Kidney (tissue), 14 donors: Measurements from ENCODE around the gene CD109. TPM values are rescaled to one million over a fixed set of nuclear protein-coding genes. Genes with fewer than 3 reads are reported as not detected.

Source experiments
- DNase-seq, 5 donors: peaks; one replicate each; pipeline ENCODE4 v3.0.0-alpha.2; 2013 to 2020
- FAIRE-seq: peaks from 2 replicates; lab custom pipeline; 2012; peaks lifted over from hg19 to GRCh38; lab: Jason Lieb, UNC
- H3K27ac ChIP-seq, 2 donors: one replicate each; pipeline ENCODE4 v1.7.0; 2013; ENCODE audit warnings: low read depth in 2 of 2, low read length in 2 of 2, inconsistent platforms in 1 of 2
- H3K27me3 ChIP-seq: one replicate; pipeline ENCODE4 v1.7.1; 2013; ENCODE audit warnings: low read length, inconsistent platforms; ENCODE audit not compliant: control insufficient read depth, insufficient read depth
- H3K36me3 ChIP-seq, 3 donors: one replicate each; pipeline versions ENCODE4 v1.7.0 to v1.7.1; 2013; ENCODE audit warnings: low read length in 3 of 3, control low read depth in 1 of 3, inconsistent platforms in 1 of 3; ENCODE audit not compliant: insufficient read depth in 3 of 3, control insufficient read depth in 2 of 3
- H3K4me1 ChIP-seq, 3 donors: one replicate each; pipeline versions ENCODE4 v1.7.0 to v1.7.1; 2013; ENCODE audit warnings: low read length in 3 of 3, inconsistent platforms in 1 of 3, low read depth in 1 of 3; ENCODE audit not compliant: control insufficient read depth in 2 of 3, insufficient read depth in 2 of 3
- H3K4me3 ChIP-seq, 3 donors: one replicate each; pipeline versions ENCODE4 v1.7.0 to v1.8.1; 2013; ENCODE audit warnings: low read length in 3 of 3, control low read depth in 1 of 3, inconsistent platforms in 1 of 3
- H3K9ac ChIP-seq, 3 donors: one replicate each; pipeline versions ENCODE4 v1.7.0 to v1.7.1; 2013; ENCODE audit warnings: low read length in 3 of 3, control low read depth in 1 of 3, inconsistent platforms in 1 of 3
- H3K9me3 ChIP-seq, 3 donors: one replicate each; pipeline versions ENCODE4 v1.7.0 to v1.7.1; 2013; ENCODE audit warnings: low read length in 3 of 3, control low read depth in 1 of 3, inconsistent platforms in 1 of 3; ENCODE audit not compliant: control insufficient read depth in 2 of 3, insufficient read depth in 1 of 3
- CTCF ChIP-seq: IDR thresholded peaks from 3 replicates; pipeline ENCODE4 v1.5.1; 2012; ENCODE audit warnings: mild to moderate bottlenecking, moderate library complexity, borderline replicate concordance; ENCODE audit not compliant: insufficient read depth; ENCODE audit errors: extremely low read depth
- intact Hi-C: fragments of 100-400 bp; cut with DNase I; formaldehyde crosslinking; loops from one replicate; pipeline ENCODE4 v1.11.1; 2022
- polyA plus RNA-seq: library from polyadenylated mRNA; stranded (reverse); fragments of 350-450 nt; fragmentation: Illumina TruSeq; extraction: RNeasy Lipid Tissue Mini Kit (QIAGEN cat#74804); gene quantifications from one replicate; pipeline ENCODE4 v1.2.3, GENCODE V29; 2014; ENCODE audit warnings: low read depth, low replicate concordance; ENCODE audit not compliant: insufficient read depth
- total RNA-seq: library from RNA; stranded (reverse); fragmentation: NEBNext Ultra II Directional; extraction: Animal tissue kit (Norgen Biotek cat#: 25700); gene quantifications from one replicate; pipeline ENCODE4 v1.2.1, GENCODE V29; 2021
- donor health status: control.
- donor health status: control.
- donor health status: control.
- donor health status: control.
- donor health status: control.
- donor health status: DM: yes; HTN: yes; CAD: no.
- donor health status: Normal renal cell carcinoma (clear cell type).

CD109 gene
- total and polyA plus RNA-seq, 2 donors from 2014 or later: 3.7 to 19.0 TPM

DNA sequence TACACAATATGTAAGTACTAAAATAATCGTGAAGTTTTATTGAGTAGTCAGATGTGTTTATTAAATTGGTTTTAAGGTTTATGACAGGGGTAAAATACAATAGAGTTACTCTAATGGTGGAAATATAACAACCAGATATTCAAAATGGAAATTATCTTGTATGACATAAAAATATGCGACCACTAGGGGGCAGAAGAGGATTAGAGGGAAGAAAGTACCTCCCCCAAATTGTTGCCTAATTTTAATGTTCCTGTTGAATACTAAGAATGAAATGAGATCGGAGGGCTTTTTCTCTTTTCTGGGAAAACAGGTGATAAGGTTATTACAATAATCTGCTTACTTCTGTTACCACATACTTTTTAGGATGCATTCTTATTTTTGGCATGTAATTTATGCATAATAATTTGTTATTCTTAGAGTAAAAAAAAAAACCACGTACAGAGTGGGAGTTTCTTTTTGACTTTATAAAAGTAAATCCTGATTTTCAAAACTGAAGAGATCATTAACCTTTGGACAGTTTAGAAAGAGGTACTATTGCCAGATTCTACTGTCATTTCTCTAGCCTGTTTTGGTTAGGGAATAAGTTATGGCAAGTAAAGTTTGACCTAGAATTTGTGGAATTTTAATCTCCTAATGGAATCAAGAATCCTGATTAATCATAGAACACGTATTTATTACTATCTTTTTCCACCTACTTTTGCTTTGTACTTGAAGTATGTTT lies 159.2 kb downstream of the CD109 start:
- intact Hi-C loops: no loop called here
- Histone ChIP-seq H3K27me3 (no peaks in the 10 kb centered on the region), H3K9ac (no peak overlapping the region), H3K9me3 (no peaks in the 10 kb centered on the region), H3K36me3 (no peaks in the 10 kb centered on the region), H3K27ac (no peak overlapping the region), H3K4me3 (peak overlapping the region in 2 of 3 donors; percentile 19), H3K4me1 (no peaks in the 10 kb centered on the region)
- TF ChIP-seq CTCF: peak; percentile 51
- FAIRE-seq (peak; percentile 8), DNase-seq (peak in 2 of 5 donors; percentile 58 to 78)

- Histone ChIP-seq H3K9ac (no peak overlapping the region), H3K27me3 (no peaks in the 10 kb centered on the region), H3K4me3 (no peak overlapping the region), H3K36me3 (no peaks in the 10 kb centered on the region), H3K4me1 (no peaks in the 10 kb centered on the region), H3K9me3 (no peaks in the 10 kb centered on the region), H3K27ac (no peak overlapping the region)
- FAIRE-seq: no peak
- DNase-seq: no peak
- TF ChIP-seq CTCF: no peak
- intact Hi-C loops: no loop called here
Measured at GRCh38 chr6:73857341-73857890, 161.4 kb downstream of the CD109 start.

DNA sequence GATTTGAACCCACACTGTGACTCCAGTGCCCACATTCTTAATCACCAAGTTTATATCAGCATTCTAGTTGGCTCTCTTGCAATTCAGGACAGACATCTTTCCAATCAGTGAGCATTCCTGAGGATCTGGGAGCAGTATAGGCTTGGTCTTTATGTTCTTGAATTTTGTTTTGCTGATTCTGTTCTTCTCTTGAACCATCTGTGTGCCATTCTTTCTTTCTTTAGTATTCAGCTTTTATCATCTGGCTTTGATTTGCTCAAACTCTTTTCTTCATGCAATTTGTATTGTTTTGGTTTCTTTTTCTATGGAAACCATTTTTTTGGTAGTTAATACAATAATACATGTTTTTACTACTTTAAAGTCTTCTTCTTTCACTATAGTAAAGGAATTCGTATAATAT lies 162.4 kb downstream of the CD109 start:
- TF ChIP-seq CTCF: no peak
- H3K9me3 ChIP-seq: no peaks in the 10 kb centered on the region
- H3K27ac ChIP-seq: no peak overlapping the region
- no peaks in the 10 kb centered on the region for H3K27me3 ChIP-seq
- H3K9ac ChIP-seq: no peak overlapping the region
- no peak overlapping the region for H3K4me3 ChIP-seq
- FAIRE-seq (no peak), DNase-seq (no peak)
- H3K4me1 ChIP-seq: no peaks in the 10 kb centered on the region
- intact Hi-C loops: no loop called here
- H3K36me3 ChIP-seq: no peaks in the 10 kb centered on the region
